Activated CD8-positive, alpha-beta memory T cell treated with anti-CD3 and anti-CD28 coated beads, Interleukin-2, amount 50 U/mL, for 1 hour (primary cell): Measurements from ENCODE around the gene APBA2.

Experiments
- DNase-seq: peaks from one replicate; pipeline ENCODE4 v3.0.0-alpha.2; 2020; ENCODE audit errors: extremely low read depth

The APBA2 gene

DNA sequence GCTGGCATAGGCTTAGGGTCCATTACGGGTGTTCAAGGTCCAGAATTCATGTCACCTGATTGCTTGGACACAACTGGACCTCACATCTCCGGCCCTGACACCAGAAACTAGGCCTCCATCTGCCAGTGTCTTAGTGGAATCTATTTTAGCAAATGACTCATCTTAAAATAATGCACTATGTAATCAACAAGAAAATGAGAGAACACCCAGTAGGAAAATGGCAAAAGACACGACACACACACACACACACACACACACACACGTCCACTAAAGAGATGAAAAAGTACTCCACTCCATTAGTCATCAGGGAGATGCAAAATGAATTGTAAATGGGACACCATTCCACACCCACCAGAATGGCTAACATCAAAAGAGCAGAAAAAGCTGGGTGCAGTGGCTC is 11.2 kb downstream of the APBA2 start:
- no peak for DNase-seq

DNA sequence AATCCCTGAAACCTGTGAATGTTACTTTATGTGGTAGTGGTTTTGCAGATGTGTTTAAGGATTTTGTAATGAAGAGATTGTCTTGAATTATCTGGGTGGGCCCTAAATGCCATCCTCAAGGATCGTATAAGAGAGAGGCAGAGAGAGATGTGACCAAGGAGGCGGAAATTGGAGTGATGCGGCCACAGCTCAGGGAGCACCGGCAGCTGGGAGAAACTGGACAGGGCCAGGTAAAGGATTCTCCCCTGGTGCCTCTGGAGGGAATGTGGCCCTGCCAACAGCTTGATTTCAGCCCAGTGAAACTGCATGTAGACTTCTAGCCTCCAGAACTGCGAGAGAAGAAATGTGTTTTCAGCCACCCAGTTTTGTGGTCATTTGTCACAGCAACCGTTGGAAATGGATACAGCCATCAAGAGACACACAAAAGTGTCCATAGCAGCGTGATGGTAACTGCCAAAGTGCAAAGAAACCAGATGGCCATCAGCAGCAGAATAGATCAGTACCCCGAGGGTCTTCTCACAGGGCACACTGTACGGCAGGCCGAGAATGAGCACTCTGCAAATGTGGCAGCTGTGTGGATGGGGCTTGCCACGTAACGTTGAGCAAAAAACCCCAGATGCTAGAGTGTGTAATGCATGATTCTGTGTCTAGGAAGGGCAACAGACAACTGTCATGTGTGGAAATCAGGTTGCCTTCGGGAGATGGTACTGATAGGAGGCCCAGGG is 12.2 kb downstream of the APBA2 start:
- no peak for DNase-seq

DNA sequence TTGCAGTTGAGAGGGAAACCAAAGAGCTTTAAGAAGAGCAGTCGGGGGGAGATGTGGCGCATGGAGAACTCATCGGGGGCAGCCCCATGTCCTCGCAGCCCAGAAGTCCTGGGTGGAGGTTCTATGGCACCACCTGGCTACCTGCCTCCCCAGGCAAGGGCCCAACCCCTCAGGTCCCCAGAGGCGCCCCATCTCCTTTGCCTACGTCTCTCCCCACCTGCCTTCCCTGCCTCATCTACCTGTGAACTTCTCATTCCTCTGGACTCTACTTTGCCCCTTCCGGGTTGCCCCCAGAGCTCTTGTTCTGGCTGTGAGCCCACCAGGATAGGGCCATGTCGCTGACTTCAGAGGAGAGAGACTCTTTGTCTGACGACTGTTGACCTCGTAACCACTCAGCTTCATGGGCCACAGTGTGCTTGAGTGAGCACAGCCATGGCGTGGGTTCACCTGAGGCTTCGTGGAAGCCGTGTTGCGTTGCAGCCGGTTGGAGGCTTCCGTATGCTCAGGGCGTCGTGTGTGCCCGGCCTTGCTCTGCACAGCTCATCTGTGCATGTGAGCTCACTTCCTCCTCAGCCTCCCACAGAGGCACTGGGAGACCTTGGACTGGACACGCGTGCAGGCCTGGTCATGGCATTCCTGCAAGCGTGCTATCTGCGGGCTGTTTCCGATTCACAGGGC is 13.4 kb downstream of the APBA2 start:
- no peak for DNase-seq

DNA sequence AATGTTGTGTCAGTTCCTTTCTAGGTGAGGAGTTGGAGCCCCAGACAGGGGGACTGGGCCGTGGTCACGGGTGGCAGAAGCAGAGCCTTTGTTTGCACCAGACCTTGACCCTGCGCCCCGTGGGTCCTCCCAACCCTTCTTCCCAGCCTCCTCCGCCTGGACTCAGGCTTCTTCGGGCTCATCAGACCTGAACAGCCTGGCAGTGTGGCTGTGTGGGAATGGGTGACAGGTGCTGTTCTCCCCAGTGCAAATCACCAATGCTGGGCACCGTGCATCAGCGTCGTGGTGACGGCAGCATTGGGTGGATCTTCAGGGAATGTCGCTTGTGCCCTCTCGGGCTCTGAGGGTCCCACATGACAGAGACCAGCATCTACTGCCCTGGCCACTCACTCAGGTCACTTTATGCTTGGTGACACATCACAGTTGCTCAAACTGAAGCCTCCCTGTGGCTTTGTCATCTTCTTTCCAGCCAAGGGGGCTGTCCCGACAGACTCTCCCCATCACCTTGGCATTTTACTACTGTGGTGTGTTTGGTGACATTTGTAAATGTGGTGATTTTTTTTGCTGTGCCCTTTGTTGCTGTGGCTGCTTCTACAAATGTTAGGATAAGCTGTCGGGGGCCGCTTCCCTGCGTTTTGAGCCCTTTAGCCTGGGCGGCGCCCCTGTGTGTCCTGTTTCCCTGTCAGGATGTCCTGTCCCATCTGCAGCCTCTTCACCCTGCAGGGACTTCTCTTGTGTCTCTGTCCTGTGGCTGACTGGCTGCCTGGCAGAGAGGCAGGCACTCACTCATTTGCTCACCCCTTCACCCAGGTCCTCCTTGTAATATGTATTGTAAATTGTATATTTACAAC is 14.5 kb downstream of the APBA2 start:
- DNase-seq: no peak

DNA sequence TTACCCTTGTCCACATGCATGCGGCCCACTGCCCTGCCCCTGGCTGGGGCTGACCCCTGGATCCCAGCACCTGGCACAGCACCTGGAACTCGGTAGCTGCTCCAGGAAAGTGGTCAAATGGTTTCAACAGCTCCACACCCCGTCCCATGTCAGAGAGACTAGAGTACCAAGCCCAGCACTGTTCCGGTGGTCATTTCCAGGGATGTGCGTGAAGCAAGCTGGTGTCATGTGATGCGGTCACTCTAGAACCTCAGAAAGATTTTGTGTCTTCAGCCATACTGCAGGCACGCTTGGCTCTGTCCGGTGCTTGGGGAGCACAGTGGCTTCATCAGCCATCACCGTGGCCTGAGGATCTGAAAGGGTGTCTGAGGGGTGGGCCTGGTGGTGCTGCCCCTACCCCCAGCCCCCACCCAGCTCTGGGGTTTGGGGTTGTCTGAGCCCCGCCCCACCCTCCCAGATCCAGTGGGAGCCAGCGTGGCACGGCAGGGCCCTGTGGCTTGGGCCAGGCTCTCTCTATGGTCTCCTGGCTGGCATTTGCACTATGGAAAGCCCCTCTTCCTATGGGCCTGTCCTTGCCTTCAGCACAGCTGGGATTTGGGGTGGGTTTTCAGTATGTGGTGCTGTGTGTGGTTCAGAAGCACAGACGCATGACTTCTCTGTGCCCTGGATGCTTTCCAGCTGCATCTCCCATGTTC is 15.3 kb downstream of the APBA2 start:
- no peak for DNase-seq

DNA sequence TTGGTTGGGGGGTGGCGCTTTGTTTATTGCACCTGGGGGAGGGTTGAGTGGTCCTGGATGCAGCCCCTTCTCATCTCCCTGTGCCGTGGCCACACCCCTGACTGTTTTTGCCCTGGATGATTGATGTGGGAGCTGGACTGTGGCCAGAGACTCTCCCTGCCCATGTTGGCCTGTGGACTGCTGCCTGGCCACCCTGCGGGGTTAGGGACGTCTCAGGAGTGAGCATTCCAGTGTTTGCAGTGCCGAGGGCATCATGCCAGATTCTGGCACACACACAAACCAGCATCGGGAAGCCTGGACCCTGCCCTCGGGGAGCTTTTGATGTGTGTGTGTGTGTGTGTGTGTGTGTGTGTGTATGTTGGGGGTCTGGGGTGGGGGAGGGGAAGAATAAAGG is 15.8 kb downstream of the APBA2 start:
- no peak for DNase-seq

DNA sequence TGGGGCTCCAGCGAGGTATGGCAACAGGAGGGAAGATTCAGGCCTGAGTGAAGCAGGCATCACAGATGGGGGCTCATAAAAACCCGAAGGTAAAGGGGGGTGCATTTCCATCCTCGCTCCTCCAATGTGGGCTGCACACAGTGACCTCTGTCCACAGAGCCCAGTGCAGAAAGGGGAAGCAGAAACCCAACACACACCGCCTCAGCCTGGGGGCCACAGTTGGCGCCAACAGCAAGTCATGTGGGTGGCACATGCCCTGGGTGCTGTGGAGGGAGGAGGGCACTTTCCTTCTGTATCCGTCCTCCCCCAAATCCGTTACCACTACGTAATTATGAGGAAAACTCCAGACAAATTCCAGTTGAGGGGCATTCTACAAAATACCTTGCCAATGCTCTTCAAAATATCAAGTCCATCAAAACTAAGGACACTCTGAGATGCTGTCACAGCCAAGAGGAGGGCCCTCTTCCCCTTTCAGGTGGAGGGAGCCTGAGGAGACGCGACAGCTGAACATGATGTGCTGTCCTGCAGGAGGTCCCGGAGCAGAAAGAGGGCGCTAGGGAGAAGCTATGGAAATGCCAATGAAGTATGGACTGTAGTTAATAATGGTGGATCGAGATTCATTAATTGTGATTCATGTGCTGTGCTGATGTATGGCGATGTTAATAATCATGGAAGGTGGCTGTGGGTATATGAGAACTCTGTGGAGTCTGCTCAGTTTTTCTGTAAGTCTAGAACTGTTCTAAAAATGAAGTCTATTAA is 16.4 kb downstream of the APBA2 start:
- no peak for DNase-seq

DNA sequence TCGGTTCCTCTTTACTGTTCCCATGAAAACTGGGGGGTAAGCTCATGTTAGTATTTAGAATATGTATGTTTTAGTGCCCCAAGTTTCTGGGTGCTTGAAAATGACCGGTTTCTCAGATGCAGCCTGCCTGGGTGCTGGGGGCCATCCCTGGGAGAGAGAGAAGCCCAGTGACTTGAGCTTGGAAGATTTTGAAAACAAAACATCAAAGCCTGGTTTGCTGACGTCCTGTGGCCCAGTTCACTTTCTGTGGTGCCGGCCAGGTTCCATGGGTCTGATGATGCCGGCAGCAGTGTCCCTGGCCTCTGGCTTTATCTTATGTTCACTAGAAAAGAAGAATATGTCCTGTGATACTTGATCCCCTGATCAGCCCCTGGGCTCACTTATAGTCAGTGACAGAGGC is 17.1 kb downstream of the APBA2 start:
- DNase-seq: no peak

DNA sequence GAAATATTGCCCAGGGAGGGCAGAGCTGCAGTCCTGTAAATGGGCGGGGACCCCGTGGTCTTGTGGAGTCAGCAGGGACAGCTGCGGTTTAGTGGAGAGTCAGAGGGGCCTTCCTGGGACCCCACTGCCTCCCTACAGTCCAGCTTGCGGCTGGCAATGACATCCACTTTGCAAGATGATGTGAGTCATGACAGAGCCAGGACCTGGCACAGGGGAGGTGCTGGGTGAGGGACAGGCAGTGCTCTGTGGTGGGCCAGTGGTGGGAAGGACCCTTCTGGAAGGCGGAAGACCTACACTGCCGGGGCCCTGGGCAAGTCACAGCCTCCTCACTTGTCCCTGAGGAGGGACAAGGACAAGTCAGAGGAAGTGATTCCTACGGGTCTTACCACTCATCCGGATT is 17.8 kb downstream of the APBA2 start:
- no peak for DNase-seq

DNA sequence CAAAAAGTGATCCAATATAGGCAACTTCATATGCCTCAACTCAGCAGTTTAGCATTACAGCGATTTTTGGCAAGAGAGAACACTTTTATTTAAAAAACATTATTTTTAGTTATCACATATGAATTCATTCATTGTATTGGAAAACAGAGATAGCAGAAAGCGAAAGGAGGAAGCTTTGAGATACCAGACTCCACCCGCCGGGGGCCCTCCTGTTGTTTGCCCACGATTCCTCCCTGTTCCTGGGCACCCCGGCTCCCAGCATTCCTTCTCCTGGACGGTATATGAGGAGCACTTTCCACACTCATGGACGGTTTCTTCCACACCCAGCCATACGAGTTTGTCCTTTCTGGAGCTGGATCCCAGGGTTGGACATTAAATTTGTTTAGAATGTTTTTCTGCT is 18.2 kb downstream of the APBA2 start:
- no peak for DNase-seq

DNA sequence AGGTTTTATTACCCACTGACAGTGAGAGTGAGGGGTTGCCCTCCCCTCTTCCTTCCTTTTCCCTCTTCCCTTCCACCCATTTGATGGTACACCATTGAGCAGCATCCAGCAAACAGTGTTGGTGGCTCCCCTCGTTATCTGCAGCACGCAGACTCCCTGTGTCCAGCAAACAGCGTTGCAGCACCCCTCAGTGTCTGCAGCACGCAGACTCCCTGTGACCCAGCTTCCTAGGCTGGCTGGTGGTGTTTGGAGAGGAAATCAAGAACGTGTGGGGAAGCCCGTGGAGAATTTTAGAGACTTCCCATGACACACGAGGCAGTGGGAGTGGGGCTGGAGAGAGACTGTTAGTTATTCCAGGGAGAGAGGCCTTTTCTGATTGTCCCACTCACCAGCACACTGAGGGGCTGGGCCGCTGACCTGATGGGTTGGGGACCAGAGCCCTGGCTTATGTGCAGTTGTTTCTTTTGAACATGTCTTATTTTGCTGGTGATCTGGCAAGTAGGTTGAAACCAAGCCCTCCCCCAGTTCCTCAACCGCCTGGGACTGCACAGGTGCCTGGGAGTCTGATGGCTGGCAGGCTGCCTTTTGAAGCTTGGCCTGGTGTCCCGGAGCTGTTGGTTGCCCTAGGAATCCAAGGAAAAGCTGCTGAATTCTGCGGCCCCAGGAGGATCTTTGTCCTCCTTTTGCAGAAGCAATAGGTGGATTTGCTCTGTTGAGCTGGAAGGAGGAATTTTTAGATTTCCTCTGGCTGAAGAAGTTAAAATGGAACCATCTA is 19.0 kb downstream of the APBA2 start:
- DNase-seq: no peak

DNA sequence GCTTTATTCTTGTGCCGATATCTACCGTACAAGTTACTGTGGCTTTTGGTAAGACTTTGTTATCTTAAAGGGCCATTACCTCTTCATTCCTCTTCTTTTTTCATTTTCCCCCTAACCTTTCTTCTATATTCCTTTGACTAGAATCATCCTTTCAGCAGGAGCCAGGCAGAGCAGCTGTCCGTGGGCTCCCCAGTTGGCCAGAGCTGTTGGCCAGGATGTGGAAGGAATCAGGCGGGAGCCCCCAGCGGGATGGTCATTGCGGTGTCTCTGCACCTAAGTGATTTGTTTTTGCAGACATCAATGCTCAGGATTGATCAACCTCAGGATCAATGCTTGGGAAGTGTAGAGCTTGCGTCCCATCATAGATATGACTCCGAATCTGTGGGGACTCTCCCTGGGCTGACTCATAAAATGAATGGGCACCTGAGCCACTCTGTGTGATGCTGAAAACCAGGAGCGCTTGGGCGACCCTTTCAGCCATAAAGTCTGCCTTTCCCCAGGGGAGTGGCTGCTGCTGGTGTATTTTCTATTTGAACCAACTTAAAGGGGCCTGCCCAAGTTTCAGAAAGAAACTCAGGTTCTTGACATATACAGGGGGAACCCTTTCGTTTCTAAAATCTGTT is 21.7 kb downstream of the APBA2 start:
- DNase-seq: no peak

DNA sequence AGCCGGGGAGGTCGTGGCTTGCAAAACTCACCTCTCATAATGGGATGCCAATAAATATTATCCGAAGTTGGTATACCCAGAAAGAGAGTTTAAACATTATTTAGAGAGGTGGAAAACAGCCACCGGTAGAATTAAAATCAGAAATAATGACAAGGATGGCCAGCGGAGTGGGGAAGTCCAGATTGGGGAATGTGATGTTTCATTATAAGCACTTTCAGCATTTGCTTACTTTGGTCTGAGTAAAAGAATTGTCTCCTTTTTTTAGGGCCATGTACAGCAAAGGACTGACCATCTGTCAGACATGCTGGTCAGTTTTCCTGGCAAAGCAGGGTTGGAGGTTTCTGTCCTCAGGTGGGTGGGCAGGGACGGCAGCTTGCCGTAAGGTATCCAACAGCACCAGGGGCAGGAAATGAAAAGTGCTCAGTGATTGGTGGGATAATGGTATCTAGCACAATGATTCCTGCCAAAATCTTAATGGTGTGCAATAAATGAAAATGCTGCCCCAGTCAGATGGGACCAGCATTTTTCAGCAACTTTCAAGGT is 24.3 kb downstream of the APBA2 start:
- no peak for DNase-seq

DNA sequence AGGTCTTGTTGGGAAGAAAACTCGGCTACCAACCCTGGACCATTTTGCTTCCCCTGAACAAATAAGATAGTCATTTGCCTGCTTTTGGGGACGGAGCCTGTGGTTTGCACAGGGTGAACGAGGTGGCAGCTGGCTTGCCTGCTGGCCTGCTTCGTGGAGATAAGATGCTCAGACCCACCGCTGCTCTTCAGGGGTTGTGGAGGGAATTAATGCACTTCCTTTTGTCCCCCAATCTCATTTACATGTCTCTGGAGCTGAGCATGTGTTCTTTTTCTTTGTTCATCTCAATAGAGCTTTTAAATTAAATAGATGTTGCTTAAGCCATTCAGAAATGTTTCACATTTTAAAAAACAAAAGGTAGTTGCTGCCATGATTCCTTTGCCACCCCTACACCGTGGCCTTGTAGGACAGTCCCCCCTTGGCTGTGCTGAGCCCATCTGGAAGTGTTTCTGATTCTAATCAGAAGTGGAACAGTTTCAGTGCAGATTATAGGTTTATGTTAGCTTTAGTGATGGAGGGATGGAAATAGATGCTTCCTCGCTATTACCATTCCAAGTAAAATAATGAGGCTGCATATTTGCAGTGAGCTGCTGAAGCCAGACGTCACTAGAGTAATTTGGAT is 25.6 kb downstream of the APBA2 start:
- DNase-seq: no peak

DNA sequence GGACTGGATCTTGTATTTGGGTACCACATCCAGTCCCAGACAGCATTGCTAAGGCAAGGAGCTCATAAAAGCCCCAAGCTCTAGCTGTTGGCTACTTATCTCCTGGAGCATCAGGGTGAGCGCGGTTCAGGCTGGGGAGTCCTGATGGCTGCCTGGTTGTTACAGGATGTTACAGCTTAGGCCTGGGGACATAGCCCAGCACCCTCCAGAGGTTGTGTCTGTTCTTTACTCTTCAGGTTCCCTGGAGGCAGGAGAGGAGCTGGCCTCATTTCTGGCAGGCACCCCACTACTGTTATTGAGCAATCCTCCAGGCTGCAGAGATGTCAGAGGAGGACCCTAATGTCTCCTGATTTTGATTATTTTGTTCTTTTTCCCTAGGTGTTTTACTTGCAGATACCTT is 26.6 kb downstream of the APBA2 start:
- no peak for DNase-seq

DNA sequence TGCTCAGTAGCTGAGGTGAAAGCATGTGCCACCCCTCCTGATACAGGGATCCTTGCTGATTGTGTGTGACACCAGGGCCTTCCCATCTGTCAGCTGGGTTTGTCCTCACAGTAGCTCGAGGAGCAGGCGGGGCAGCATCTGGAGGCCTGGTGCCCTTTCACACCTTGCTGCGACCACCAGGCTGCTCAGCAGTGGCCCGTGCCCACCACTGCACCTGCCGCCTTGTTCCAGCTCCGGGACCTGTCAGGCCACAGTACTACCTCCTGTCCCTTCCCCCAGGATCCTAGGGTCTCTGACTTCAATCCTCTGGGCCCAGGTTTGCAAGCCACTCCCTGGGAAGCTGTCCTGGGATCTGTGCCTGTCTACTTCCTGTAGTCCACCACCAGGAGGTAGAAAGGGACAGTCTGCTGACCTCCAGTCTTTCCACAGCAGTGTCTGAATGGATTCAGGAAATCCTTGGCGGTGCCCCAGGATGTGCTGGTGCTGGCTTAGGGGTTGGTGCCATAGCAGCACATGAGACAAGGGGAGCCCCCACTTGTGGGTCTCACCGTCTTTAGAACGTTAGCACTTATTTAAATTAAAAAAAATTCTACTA is 27.5 kb downstream of the APBA2 start:
- no peak for DNase-seq

DNA sequence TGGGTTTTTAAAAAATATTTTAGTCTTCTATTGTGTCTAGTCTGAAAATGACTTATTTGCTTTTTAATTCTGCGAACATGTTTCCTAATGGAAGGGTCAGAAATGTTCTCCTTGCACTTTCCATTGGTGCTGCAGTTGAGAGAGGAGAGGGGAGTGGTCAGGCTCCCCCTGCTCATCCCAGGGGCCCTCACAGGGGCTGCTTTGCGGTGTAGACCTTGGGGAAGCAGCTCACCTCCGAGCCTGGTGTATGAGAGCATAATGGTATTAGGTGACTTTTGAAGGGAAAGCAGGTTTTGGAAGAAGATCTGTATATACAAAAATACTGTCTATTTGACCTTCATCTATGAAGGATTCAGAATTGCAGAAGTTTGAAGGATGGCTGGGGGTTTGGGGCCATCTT is 28.3 kb downstream of the APBA2 start:
- DNase-seq: no peak

DNA sequence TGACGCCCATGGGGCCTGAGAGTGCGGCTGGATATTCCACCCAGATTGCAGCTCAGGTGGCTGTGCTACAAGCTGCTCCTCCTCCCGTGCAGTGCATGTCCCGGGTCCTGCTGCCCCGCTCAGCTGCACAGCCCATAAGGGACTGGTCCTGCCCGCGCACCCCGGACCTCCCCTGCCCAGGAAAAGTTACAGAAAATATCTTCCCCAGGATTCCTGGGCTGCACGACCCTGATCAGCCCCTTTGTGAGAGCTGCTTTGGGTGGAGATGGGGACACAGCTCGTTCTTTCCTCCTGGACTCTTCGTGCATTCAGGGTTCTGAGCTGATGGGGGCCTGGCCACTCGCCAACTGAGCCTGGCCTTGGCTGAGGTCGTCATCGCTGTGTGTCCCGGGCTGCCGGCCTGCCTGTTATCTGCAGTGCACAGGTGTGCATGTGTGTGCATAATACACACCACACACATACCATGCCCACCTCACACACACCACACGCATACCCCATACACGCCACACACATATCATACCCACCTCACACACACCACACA is 28.8 kb downstream of the APBA2 start:
- no peak for DNase-seq
